Kidney epithelial cell (primary cell): Measurements from ENCODE around the gene CORO2B. TPM values are rescaled to one million over a fixed set of nuclear protein-coding genes. Genes with fewer than 3 reads are reported as not detected.

Experiments used
- DNase-seq: peaks from one replicate; pipeline ENCODE4 v3.0.0-alpha.2; 2010; ENCODE audit warnings: low read depth
- H3K27me3 ChIP-seq: 2 replicates; pipeline ENCODE4 v1.6.0; 2011; ENCODE audit warnings: low read length; ENCODE audit not compliant: control insufficient read depth, insufficient read depth
- H3K36me3 ChIP-seq: 2 replicates; pipeline ENCODE4 v1.5.1; 2011; ENCODE audit warnings: low read length; ENCODE audit not compliant: control insufficient read depth, insufficient read depth
- H3K4me3 ChIP-seq: 2 replicates; pipeline ENCODE4 v1.5.1; 2011; ENCODE audit warnings: low read depth, mild to moderate bottlenecking, control low read depth, low read length
- total RNA-seq: library from RNA; depleted of rRNA; stranded (reverse); fragments of >200 nt; gene quantifications from 2 replicates; pipeline ENCODE4 v1.2.3, GENCODE V29; 2015
- TF ChIP-seq, protein P1 (sequence below): IDR thresholded peaks from 2 replicates; pipeline ENCODE4 v1.5.1; 2011; ENCODE audit warnings: mild to moderate bottlenecking, moderate library complexity, low read length, control low read depth, inconsistent platforms; ENCODE audit not compliant: insufficient read depth, poor library complexity, severe bottlenecking

The CORO2B gene
- total RNA-seq, 1 donor from 2014 or later, result 19.8 TPM

DNA sequence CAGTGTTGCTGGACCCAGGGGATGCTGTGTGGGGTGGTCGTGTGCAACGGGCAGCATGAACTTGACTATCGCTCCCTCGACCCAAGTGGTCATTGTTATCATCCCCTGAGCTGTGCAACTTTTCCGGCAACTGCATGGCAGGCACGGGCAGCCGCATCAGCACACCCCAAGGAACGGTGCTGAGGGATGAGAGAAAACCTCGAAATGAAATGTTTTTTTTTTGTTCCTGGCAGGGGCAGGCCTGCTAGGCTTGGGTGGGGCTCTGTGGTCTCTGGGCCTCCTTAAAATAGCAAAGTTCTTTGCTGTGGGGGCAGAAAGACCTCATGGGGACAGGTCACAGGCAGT, 51.4 kb downstream of the CORO2B start:
- H3K4me3 ChIP-seq, result no peak overlapping the region
- TF ChIP-seq, protein P1, sequence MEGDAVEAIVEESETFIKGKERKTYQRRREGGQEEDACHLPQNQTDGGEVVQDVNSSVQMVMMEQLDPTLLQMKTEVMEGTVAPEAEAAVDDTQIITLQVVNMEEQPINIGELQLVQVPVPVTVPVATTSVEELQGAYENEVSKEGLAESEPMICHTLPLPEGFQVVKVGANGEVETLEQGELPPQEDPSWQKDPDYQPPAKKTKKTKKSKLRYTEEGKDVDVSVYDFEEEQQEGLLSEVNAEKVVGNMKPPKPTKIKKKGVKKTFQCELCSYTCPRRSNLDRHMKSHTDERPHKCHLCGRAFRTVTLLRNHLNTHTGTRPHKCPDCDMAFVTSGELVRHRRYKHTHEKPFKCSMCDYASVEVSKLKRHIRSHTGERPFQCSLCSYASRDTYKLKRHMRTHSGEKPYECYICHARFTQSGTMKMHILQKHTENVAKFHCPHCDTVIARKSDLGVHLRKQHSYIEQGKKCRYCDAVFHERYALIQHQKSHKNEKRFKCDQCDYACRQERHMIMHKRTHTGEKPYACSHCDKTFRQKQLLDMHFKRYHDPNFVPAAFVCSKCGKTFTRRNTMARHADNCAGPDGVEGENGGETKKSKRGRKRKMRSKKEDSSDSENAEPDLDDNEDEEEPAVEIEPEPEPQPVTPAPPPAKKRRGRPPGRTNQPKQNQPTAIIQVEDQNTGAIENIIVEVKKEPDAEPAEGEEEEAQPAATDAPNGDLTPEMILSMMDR, result no peak
- H3K36me3 ChIP-seq, result no peaks in the 10 kb centered on the region
- no peaks in the 10 kb centered on the region for H3K27me3 ChIP-seq
- DNase-seq, result no peak

DNA sequence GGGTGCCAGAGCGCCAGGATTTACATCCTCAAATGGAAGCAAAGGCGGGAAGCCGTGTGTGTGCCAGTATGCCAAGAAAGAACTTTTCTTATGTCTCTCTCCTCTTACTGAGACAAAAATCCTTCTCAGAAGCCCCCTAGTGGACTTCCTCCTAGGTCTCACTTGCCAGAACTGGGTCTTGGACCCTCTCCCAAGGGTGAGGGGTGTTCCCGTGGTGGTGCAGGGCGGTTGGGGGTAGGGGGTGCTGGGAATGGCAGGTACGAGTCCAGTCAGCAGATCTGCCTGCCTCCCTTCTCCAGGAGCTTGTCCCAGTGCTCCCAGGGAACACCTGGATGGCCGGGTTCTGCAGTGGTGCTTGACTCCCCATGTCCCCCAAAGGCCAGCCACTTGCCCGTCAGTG, 52.0 kb downstream of the CORO2B start:
- no peaks in the 10 kb centered on the region for H3K36me3 ChIP-seq
- no peak for DNase-seq
- TF ChIP-seq, protein P1, result no peak
- H3K27me3 ChIP-seq, result no peaks in the 10 kb centered on the region
- H3K4me3 ChIP-seq, result no peak overlapping the region

DNA sequence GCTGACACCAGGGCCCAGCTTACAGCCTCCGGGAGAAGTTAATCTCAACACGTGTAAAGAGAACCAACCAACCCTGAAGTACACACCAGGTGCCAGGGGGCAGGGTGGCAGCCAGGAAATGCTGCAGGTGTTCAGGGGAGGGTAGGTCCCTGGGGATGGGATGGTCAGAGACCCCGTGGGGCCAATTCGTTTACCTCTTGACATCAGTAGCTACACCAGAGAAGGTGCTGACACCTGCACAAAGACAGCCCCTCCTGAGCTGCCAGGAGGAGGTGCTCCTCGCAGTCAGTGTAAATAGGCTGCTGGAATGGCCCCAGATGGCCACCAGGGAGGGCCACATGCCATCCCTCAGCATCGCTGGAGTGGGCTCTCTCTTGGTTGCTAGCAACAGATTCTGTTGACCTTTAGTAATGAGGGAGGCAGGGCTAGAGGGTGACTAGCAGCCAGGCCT, 52.8 kb downstream of the CORO2B start:
- TF ChIP-seq, protein P1, result no peak
- no peak overlapping the region for H3K4me3 ChIP-seq
- DNase-seq, result no peak
- no peaks in the 10 kb centered on the region for H3K36me3 ChIP-seq
- H3K27me3 ChIP-seq, result no peaks in the 10 kb centered on the region

DNA sequence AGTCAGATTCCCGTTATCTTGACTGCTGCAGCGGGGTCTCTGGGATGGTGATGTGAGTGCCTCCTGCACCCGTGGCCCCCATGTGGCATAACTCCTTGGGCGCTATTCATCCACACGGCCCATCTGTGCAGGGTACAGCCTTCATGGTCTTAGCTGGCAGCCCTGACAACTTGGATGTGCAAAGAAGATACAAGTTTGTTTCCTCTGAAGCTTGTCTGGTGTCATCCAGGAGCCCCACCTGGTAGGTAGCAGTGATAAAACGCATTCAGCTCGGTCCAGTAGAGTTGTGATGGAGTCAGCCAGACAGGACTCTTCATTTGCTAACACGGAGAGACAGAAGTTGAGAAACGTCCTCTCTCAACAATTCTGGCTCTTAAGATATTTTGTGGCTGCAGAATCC, 53.3 kb downstream of the CORO2B start:
- Histone ChIP-seq H3K36me3 (no peaks in the 10 kb centered on the region), H3K4me3 (no peak overlapping the region), H3K27me3 (no peaks in the 10 kb centered on the region)
- TF ChIP-seq, protein P1, result no peak
- no peak for DNase-seq

DNA sequence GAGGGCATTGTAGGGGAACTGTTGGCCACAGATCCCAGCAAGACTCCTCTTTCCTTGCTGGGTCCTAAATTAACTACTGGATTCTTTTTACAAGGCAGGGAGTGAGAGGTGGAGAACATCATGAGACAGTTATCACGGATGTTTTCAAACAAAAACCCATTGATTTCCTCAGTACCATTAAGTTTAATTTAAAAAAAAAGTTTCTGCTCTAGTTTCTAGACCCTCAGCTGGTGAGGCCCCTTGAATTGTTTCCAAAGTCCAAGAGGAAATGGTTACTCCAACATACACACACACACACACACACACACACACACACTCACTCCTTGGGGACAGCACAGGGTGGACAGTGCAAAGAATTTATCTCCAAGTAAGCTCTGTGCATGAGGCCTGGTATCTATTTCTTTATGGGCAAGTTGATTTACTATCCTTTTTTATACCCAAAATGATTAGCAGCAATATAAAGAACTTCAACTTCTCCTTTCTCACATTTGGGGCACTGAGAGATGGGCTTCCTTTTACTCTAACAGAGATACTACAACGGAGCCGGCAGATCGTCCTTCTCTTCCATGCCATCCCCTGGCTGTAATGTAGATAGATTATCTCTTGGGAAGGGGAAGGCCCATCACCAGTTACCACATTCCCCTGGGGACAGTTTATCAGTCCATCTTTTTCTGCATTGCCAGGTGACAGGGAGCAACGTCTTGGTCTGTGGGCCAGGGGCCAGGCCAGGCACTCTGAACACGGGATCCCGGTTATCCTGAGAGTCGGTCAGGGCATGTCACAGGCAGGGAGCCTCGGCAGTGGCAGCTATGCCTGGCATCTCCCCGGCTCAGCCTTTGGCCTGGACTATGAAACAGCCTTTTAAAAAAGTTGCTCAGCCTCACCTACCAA, 54.7 kb downstream of the CORO2B start:
- Histone ChIP-seq H3K4me3 (no peak overlapping the region), H3K27me3 (no peaks in the 10 kb centered on the region), H3K36me3 (no peaks in the 10 kb centered on the region)
- no peak for DNase-seq
- TF ChIP-seq, protein P1, result no peak

DNA sequence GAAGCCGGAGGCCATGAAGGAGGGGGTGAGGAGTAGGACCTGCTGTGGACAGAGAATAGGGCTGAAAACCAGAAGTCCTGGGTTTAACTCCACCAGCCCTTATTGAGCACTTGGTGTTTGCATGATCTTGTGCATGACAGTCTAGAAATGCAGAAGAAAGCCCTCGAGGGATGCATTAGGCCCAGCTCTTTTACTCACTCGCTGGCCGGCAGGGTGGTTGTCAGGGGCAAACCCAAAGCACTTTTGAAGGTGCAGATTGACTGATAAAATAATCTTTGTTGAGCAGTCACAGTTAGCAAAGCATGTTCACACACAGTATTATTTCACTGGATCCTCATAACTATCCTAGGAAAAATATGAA, 55.3 kb downstream of the CORO2B start:
- H3K4me3 ChIP-seq, result no peak overlapping the region
- TF ChIP-seq, protein P1, result no peak
- no peaks in the 10 kb centered on the region for H3K27me3 ChIP-seq
- no peaks in the 10 kb centered on the region for H3K36me3 ChIP-seq
- DNase-seq, result no peak
